GM18858 (cell line): Measurements from ENCODE around the gene CIITA.
"Not testable (repeated sequence)": the region's sequence is repeated elsewhere in the genome, so short reads cannot be mapped to it uniquely, and the experiment has no call there.

Experiments used
- ATAC-seq: cut with Tn5 transposase; IDR thresholded peaks from one replicate; pipeline ENCODE4 v1.9.1; 2021; ENCODE audit not compliant: unreplicated experiment

CIITA gene

DNA sequence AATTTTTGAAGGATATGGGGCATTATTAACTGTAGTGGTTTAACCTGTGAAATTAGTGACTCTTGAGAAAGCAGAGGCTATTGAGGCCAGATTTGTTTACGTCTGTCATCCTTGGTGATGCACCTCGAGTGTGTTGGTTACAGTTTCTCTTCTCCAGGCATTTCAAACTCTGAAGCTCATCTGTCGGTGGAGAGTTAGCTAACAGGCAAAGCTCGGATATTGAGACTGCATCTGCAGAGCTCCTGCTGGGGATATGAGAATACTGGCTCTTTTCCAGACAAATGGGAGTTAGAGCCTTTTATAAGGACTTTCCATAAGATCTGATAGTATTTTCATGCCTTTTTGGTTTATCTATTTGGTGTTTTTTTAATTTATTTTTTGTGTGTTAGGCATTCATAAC is 74.0 kb downstream of the CIITA start:
- ATAC-seq, result no peak

DNA sequence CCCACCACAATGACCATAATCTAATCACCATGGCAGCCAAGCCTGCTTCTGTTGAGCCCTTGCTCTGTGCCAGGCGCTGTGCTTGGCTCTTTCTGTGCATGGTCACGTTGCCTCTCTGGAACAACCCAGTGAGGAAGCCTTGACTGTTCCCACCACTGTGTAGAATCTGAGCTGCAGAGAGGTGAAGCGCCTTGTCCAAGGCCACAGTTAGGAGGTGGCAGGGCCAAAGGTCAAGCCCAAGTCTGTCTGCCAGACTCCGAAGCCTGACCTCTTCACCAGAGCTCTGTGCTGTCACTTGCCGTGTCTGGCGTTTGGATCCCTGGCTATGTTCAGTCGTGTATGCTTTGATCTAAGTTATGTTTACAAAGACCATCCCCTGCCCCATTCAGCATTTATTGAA is 77.9 kb downstream of the CIITA start:
- ATAC-seq, result no peak

DNA sequence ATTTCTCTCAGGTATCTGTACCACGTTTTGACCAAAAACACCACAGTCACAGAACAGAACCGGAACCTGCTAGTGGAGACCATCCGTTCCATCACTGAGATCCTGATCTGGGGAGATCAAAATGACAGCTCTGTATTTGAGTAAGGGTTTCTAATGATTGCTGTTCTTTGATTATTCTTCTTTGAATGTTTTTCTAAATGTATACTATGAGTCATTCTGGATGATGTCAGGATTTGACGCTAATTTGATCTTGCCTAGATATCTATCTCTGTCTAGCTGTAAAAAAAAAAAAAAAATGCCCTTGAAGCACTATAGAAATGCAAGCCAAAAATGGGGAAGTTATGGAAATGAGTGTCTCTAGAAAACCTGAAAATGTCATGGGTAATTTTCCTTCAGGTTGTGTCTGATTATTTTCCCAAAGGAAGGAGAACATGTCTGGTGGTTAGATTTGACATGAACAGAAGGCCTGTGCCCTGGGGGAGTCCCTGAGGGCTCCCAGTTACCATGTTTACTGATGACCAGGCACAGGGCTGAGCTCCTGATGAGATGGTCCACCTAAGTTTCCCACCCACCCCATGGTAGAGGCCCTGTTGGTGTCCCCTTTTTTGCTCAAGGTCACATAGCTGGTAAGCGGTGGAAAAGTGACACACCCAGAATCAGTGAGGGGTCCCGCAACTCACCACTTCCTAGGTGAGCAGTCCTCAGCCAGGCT is 80.9 kb downstream of the CIITA start:
- no peak for ATAC-seq

DNA sequence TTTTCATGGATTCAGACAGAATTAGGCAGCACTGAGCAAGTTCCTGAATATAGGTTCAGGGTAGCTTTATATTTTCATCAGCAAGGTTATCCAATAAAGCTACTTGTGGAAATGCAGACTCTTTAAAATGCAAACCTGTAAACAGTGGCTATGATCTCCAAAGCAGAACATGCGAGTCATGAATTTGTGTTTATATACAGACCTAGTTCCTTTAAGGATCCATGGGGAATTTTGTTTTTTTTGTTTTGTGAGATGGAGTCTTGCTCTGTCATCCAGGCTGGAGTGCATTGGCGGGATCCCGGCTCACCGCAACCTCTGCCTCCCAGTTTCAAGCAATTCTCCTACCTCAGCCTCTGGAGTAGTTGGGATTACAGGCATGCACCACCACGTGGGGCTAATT is 82.2 kb downstream of the CIITA start:
- ATAC-seq, result no peak

DNA sequence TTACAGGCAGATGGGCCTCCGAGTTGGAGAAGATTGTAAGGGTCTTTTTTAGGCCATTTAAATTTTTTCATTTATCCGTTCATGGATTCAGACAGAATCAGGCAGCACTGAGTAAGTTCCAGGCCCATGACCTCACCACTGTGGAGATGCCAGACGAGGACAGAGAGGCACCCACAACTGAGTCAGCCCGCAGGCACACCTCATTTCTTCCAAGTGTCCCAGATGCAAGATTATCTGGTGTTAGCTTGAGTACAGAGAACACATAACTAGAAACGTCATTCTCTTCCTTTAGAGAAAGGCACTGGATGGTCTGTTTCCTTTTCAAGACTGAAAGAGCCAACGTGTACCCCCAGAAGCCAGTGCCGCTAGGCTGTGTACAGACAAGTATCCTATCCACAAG is 84.2 kb downstream of the CIITA start:
- ATAC-seq, result no peak

DNA sequence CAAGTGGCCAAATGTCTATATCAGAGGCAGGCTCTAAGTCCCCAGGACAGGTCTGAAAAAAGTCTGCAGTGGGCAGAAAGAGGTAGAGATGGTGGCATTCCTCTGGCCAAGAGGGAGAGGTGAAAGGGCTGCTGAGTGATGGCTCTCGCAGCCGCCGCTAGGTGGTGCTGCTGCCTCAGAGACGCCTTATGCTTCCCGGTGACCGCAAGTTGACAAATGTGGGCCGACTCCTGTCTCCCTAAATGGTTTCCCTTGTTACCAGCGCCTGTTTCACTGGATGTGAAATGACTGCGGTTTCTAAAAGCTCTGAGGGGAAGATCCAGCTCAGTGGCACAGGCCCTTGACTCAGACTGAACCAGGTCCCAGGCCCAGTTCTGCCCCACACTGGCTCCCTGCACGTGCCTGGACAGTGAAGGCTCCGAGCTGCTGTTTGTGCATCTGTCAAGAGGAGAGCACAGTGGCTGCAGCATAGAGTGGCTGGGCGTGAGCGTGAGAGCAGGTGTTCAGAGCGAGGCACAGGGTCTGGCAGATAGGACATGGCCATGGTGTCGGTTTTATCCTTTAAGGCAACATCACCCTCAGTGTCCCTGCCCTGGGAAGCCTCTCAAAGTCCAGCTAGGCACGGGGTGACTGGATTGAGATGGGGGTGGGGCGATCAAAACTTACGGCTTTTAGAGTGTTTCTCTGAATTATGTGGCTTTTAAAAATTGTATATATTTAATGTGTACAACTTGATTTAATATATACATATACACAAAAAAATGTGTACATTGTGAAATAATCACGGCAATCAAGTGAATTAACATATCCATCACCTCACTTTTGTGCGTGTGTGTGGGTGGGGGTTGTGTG is 87.3 kb downstream of the CIITA start:
- no peak for ATAC-seq

DNA sequence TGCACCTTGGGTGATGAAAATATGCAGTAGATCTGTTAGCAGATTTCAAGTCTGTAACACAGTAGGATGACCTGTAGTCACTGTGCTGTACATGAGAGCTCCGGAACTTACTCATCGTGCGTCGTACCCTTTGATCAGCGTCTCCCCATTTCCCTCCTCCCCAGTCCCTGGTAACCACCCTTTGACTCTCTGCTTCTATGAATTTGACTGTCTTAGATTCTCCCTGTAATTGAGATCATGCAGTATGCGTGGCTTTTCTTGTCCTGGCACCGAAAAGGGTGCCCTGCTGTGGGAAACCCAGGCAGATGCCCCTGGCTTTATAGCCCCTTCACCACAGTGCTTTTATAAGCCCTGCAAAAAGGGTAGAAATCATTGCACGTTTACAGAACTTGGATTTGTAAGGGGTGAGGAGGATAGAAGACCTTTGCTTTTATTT is 87.9 kb downstream of the CIITA start:
- peak; percentile 48 for ATAC-seq

DNA sequence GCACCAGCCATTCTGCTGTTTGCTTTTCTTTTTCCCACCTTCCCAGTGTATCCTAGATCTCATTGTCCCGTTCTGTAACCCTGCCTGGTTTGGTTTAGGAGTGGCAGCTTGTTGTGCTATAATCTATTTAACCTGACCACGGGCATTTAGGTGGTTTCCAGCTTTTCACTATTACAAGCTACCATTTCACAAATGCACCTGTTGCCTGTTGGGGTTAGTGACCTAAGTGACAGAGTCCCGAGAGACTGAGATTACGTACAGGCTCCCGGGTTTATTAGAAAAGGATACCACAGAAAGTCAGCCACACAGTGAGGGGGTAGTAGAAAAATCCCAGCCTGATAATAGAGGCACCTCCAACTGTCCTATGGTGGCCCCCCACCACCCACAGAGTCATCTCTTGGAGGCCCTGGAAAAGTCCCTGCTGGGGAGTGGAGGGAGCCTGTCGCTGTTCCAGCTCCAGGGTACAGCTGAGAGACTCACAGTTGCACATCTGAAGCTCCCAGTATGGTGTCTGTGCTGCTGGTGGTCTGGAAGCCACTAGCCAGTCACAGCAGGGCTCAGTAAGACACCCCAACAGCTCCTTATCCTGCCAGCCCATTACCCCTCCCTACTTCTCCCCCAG is 88.5 kb downstream of the CIITA start:
- ATAC-seq, result peak; percentile 43

DNA sequence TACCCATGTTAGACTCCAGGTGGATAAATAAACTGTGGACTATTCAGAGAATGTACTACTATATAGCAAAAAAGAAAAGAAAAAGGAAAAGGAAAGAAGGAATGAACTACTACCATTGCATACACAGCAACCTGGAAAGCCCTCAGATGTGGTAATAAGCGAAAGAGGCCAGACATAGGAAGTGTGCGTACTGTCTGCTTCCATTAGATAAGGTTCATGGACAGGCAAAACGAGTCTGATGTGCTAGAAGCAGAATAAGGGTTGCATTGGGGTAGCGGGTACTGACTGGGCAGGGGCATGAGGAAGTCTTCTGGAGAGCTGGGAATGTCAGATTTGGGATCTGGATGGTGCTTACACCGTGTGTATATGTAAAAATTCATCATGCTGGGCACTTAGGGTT is 89.1 kb downstream of the CIITA start:
- ATAC-seq, result no peak

DNA sequence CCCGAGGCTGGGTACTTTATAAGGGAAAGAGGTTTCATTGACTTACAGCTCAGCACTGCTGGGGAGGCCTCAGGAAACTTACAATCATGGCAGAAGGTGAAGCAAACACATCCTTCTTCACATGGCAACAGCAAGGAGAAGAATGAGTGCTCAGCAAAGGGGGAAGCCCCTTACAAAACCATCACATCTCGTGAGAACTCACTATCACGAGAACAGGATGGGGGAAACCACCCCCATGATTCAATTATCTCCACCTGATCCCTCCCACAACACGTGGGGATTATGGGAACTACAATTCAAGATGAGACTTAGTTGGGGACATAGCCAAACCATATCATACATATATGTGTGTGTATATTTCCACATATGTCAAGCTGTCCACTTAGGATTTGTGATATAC is 89.6 kb downstream of the CIITA start:
- ATAC-seq, result not testable (repeated sequence)

DNA sequence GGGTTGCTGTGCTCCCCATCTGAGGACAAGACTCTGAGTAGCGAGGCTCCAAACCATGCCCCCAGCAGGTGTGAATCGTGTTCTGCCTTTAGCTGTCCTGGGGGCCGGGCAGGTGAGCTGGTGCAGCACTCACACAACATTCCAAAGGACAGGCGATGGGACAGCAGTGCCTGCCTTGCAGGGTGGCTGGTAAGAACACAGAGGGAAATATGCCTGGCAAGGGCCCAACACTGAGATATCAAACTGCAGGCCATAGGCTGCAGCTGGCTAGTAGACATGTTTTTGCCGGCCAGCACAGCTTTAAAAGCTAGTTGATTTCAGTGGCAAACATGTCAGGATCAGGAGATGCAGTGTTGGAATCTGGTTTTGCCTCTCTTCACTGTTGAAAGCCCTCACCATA is 91.0 kb downstream of the CIITA start:
- no peak for ATAC-seq

DNA sequence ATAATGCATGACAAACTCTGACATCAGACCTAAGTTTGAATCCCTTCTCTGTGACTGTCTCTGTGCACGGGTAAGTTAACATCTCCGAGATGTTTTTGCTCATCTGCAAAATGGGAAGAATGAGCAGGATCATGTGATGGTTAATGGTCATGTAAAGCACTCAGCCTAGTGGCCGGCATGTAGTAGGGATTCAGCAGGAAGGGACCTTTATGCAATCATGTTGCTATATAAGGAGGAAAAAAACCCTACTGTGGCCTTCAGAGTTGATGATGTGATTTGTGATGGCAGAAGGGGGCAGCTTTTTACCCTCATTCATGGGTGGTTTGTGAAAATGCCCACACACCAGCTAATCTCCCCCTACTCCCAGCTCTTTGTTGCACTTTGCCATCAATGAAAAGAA is 91.5 kb downstream of the CIITA start:
- ATAC-seq, result no peak

DNA sequence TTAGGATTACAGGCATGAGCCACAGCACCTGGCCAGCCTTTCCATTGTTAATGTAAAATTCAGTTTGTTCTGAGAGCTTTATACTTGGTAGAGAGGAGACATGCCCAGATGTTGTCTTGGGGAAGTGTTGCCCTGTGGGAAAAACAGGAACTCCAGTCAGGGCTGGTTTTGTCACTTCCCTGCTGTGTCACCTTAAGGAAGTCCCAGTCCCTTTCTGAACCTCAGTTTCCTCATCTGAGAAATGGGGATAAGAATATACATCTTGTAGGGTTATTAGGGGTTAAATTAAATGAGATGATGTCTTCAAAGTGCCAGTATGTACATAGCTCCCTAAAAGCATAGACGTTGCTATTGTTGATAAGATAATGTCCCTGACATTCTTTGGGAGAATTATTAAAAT is 92.6 kb downstream of the CIITA start:
- no peak for ATAC-seq

DNA sequence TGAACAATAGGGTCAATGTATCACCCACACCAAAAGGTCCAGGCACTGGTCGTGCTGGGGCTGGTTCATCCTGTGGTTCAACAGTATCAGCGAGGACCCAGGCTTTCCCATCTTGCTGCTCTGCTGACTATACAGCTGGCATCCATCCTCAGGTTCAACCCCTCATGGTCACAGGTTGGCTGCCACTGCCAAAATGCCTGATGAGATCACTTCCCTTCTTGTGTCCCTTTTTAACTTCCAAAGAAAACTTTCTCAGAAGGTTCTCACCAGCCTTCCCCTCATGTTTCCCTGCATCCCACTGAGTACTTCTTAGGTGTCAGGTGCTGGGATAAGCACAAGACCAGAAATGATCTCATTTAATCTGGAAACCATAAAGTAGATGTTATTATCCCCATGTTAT is 93.1 kb downstream of the CIITA start:
- no peak for ATAC-seq

DNA sequence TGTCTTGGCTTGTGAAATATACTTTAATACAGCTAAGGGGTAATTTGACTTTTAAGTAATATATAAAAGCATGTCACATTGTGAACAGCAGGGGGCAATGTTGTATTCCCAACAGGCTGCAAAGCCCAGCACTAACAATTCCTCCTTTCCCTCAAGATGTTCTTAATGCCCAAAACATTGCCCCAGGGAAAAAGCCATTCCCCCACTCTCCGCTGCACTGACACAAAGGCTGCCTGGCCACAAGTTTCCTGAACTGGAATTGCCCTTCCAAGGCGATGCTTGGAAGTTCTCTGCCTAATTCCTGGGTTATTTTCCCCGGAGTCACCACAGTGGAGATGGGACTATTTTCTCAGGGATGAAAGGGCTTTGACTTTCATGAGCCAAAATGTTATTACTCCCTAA is 94.6 kb downstream of the CIITA start:
- no peak for ATAC-seq

DNA sequence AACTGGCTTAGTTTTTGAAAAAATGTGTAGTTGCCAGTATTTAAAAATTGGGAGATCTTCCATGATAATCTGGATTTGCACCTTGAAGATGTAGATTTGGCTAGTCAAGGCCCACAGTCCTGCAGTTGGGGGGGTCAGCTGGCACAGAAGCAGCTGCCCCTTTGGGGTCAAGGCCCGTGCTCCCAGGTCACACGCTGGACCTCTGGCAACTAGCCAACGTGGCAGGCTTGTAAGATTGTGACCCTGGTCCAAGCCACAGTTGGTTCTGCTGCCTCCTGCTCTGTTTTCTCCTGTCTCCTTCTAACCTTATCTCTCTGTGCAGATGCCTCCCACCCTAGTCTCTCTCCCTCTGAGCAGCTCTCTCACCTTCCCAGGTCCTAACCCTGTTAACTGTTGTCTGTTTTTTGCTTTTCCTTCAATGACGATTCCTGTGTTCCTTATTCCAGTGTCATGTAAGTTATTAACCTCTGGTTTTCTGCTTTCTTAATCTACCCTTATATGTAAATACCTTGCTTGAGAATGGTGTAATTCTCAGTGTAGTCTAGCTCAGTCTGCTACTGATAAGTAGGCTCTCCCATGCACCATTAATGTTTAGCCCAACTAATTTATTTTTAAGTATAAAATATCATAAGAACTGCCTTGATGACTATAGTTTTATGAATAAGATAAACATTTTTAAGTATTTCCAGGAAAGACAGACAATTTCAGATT is 95.3 kb downstream of the CIITA start:
- no peak for ATAC-seq

DNA sequence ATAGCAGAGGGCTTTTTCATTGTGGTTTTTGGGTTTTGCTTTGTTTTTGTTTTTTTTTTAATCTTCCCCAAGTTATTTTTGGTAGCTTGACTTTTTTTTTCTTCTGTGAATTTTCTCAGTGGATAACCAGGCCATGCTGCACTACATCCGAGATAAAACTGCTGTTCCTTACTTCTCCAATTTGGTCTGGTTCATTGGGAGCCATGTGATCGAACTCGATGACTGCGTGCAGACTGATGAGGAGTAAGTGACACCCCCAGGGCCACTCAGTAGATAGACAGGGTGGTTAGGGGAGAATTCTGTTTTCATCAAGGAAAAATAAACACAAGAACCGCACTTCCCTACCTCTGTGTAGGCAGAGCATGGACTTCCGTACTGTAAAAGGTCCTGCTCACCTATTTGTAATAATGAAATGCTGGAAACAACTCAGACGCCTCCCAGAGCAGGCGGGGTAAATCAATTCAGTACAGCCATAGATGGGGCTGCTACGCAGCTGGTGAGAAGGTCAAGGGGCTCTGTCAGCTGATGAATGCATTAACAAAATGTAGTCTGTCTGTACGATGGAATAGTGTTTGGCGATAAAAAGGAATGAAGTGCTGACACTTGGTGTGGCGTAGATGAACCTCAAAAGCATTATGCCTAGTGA is 95.9 kb downstream of the CIITA start:
- no peak for ATAC-seq

DNA sequence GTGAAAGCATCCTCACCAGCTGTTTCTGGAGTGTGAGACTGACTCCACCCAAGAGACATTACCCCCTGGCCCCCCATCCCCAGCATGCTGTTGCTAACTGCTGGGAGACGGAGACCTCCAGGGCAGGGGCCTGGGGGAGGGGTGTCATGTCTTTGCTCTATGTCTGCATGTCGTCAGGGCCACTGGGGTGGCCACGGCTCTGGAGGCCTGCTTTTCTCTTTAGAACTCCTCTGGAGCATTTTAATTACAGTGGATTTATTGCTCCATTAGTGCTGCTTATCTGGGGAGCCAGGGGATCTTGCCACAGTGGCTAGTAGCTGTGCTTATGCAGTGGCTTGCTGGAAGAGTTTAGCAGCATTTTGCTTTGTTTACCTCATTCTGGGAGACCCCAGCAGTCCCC is 99.6 kb downstream of the CIITA start:
- no peak for ATAC-seq

DNA sequence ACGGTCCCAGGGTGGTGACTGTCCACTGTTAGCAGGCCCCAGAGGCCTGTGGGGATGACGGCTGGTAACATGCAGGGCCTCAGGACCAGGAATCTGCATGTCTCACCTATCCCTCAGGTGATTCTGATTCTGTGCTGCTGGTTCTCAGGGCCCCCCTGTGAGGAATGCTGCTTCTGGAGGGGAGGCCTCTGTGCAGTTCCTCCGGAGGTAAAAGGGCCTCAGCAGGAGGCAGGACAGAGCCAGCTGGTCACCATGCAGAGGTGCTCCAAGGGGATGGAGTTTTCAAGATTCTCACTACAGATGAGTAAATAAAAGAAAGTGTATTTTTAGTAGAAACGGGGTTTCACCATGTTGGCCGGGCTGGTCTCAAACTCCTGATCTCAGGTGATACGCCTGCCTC is 101.1 kb downstream of the CIITA start:
- ATAC-seq, result no peak

DNA sequence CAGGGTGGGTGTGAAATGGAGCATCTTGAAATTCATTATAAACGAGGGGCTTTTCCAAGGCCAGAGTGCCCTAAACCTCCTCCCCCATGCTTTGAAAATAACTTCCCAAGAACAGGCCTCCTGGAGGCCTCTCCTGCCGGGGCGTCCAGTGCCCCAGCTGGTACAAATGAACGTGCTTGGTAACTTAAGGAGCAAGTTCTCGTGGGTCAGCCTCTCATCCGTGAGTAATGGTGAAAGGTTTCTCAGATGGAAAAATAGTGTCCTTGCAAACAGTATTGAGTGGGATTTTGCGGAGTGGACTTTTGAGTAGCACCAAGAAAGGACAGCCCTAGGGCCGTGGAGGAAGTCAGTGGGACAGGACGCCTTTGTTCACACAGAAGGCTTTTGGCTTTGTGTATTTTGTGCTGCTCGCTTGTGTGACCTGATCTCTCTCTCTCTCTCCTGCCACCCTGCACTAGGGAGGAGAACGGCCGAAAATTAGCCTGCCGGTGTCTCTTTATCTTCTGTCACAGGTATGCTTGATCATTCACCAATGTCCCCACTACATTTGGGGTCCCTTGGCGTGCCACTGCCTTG is 102.0 kb downstream of the CIITA start:
- no peak for ATAC-seq
